ENCODE results near the gene PAXIP1.

PAXIP1 gene

DNA sequence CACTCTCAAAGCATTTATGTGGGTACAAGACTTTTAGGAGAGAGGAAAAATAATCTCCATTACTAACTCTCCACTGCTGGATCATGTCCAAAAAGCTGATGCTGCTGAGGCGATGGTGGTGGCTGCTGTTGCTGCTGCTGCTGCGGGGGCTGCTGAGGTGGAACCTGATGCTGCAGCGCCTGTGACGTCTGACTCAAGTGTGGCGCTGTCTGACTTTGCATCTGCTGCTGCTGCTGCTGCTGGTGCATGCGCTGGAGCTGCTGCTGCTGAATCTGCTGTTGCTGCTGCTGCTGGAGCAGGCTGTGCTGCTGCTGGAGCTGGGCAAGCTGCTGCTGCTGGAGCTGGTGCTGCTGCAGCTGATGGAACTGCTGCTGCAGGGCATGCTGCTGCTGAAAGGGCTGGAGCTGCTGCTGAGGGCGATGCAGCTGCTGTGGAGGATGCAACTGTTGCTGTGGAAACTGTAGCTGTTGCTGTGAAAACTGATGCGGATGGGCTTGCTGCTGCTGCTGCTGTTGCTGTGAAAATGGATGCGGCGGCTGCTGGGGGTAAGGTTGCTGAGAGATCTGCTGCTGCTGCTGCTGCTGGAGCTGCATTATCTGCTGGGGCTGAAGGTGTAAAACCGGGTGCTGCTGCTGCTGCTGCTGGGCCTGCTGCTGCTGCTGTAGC is 34.5 kb downstream of the PAXIP1 start:
- no peak for TF ChIP-seq TAF1 (IDR thresholded peaks at IDR 0.05; ENCODE audit: borderline replicate concordance, insufficient read depth, low read length)
- TF ChIP-seq SIN3A (IDR thresholded peaks at IDR 0.05; ENCODE audit: borderline replicate concordance, insufficient read depth, low read length): no peak
- TF ChIP-seq POLR2AphosphoS5 (IDR thresholded peaks at IDR 0.05; ENCODE audit: low read depth, low read length): no peak
- no peak for TF ChIP-seq REST (IDR thresholded peaks at IDR 0.05; ENCODE audit: insufficient read depth in 1 of 2, low read depth in 2 of 2, low read length in 2 of 2)
- no peak for TF ChIP-seq FOXP2 (optimal IDR thresholded peaks at IDR 0.05; ENCODE audit: borderline replicate concordance, extremely low read depth, extremely low read length, insufficient read depth)

DNA sequence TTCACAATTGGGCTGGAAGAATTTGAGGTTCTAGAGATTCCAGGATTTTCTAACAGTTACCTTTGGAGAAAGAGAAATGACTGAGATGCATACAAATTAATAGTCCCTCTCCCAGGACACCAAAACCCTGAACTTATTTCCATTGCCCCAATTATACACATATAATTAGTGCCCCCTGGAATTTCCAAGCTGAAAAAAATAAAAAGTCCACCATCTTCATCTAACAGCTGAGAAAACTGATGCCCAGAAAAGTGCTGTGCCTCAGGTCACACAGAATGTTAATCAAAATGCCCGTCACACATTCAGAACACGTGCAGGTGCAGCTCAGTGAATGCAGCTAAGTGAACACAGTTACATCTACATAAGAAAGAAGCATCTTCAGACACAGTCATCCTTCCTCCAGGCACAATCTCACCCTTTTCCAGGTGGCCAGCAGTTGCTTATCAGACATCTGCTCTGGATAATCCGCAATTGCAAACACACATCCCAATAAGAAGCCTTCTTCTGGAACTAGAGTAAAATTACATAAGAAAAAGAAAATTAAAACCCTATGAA is 35.4 kb downstream of the PAXIP1 start:
- no peak for TF ChIP-seq REST (IDR thresholded peaks at IDR 0.05; ENCODE audit: insufficient read depth in 1 of 2, low read depth in 2 of 2, low read length in 2 of 2)
- no peak for TF ChIP-seq TAF1 (IDR thresholded peaks at IDR 0.05; ENCODE audit: borderline replicate concordance, insufficient read depth, low read length)
- no peak for TF ChIP-seq POLR2AphosphoS5 (IDR thresholded peaks at IDR 0.05; ENCODE audit: low read depth, low read length)
- TF ChIP-seq FOXP2 (optimal IDR thresholded peaks at IDR 0.05; ENCODE audit: borderline replicate concordance, extremely low read depth, extremely low read length, insufficient read depth): no peak
- TF ChIP-seq SIN3A (IDR thresholded peaks at IDR 0.05; ENCODE audit: borderline replicate concordance, insufficient read depth, low read length): no peak

DNA sequence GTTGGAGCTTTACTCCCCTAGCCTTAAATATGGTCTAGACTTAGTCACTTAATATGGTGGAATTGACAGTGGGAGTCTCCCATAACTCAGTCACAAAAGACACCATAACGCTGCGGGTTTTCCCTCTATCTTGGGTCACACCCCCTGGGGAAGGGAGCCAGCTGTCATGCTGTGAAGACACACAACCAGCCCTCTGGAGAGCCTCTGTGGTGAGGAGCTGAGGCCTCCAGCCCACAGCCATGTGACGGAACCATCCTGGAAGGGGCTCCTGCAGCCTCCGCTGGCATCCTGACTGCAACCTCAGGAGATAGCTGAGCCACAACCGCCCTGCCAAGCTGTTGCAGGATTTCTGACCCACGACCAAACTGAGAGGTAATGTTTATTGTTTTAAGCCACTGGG is 37.9 kb downstream of the PAXIP1 start:
- no peak for TF ChIP-seq SIN3A (IDR thresholded peaks at IDR 0.05; ENCODE audit: borderline replicate concordance, insufficient read depth, low read length)

GRCh38 chr7:154960063-154960790 is 42.7 kb downstream of the PAXIP1 start:
- no peak for TF ChIP-seq SIN3A (IDR thresholded peaks at IDR 0.05; ENCODE audit: borderline replicate concordance, insufficient read depth, low read length)
- TF ChIP-seq REST (IDR thresholded peaks at IDR 0.05; ENCODE audit: insufficient read depth in 1 of 2, low read depth in 2 of 2, low read length in 2 of 2): no peak
- TF ChIP-seq FOXP2 (optimal IDR thresholded peaks at IDR 0.05; ENCODE audit: borderline replicate concordance, extremely low read depth, extremely low read length, insufficient read depth): no peak
- no peak for TF ChIP-seq TAF1 (IDR thresholded peaks at IDR 0.05; ENCODE audit: borderline replicate concordance, insufficient read depth, low read length)
- TF ChIP-seq POLR2AphosphoS5 (IDR thresholded peaks at IDR 0.05; ENCODE audit: low read depth, low read length): no peak

- TF ChIP-seq FOXP2 (optimal IDR thresholded peaks at IDR 0.05; ENCODE audit: borderline replicate concordance, extremely low read depth, extremely low read length, insufficient read depth) (no peak), TAF1 (IDR thresholded peaks at IDR 0.05; ENCODE audit: borderline replicate concordance, insufficient read depth, low read length) (no peak), SIN3A (IDR thresholded peaks at IDR 0.05; ENCODE audit: borderline replicate concordance, insufficient read depth, low read length) (no peak), REST (IDR thresholded peaks at IDR 0.05; ENCODE audit: insufficient read depth in 1 of 2, low read depth in 2 of 2, low read length in 2 of 2) (no peak), POLR2AphosphoS5 (IDR thresholded peaks at IDR 0.05; ENCODE audit: low read depth, low read length) (no peak)
Measured at GRCh38 chr7:154956427-154956826, 46.5 kb downstream of the PAXIP1 start.

Measured in PFSK-1 (cell line).